Parathyroid adenoma (tissue), 2 donors: ENCODE results near the gene CCDC149.
A peak's percentile ranks its signal among the peaks of the same experiment; 100 is the strongest.

Experiments
- H2AFZ ChIP-seq: fragments of 300-600 bp; sonication (generic); one replicate; pipeline ENCODE4 v1.7.0; 2017; ENCODE audit warnings: antibody characterized with exemption, mild to moderate bottlenecking
- H3K27ac ChIP-seq: fragments of 300-600 bp; sonication (generic); one replicate; pipeline ENCODE4 v1.7.0; 2017
- H3K27me3 ChIP-seq: fragments of 300-600 bp; sonication (generic); one replicate; pipeline ENCODE4 v1.7.0; 2017; ENCODE audit warnings: low read length; ENCODE audit not compliant: control insufficient read depth, insufficient read depth
- H3K36me3 ChIP-seq: fragments of 300-600 bp; sonication (generic); one replicate; pipeline ENCODE4 v1.7.0; 2017; ENCODE audit warnings: low read length; ENCODE audit not compliant: control insufficient read depth, insufficient read depth
- H3K4me1 ChIP-seq: fragments of 300-600 bp; sonication (generic); one replicate; pipeline ENCODE4 v1.7.0; 2017; ENCODE audit warnings: control low read depth
- H3K4me2 ChIP-seq: fragments of 300-600 bp; sonication (generic); one replicate; pipeline ENCODE4 v1.7.0; 2017; ENCODE audit warnings: low read length
- H3K4me3 ChIP-seq: fragments of 300-600 bp; sonication (generic); one replicate; pipeline ENCODE4 v1.7.0; 2017; ENCODE audit warnings: low read depth, low read length
- H3K79me2 ChIP-seq: fragments of 300-600 bp; sonication (generic); one replicate; pipeline ENCODE4 v1.7.0; 2017; ENCODE audit warnings: control low read depth
- H3K9ac ChIP-seq: fragments of 300-600 bp; sonication (generic); one replicate; pipeline ENCODE4 v1.7.0; 2017; ENCODE audit warnings: mild to moderate bottlenecking
- H3K9me3 ChIP-seq: fragments of 300-600 bp; sonication (generic); one replicate; pipeline ENCODE4 v1.7.0; 2017; ENCODE audit warnings: low read length; ENCODE audit not compliant: control insufficient read depth
- CTCF ChIP-seq: fragments of 300-600 bp; sonication (generic); IDR thresholded peaks from one replicate; pipeline ENCODE4 v1.7.0; 2017; ENCODE audit warnings: antibody characterized with exemption, mild to moderate bottlenecking
- donor health status: primary hyperparathyroidism.

CCDC149 gene

GRCh38 chr4:24781999-24782745 is 130.7 kb downstream of the CCDC149 start:
- H3K79me2 ChIP-seq, result no peaks in the 10 kb centered on the region
- no peak overlapping the region for H2AFZ ChIP-seq
- no peak overlapping the region for H3K4me3 ChIP-seq
- no peaks in the 10 kb centered on the region for H3K9me3 ChIP-seq
- peaks cover 10% of the 10 kb centered on the region for H3K4me1 ChIP-seq
- H3K4me2 ChIP-seq, result no peak overlapping the region
- H3K27ac ChIP-seq, result no peak overlapping the region
- H3K9ac ChIP-seq, result no peak overlapping the region
- no peaks in the 10 kb centered on the region for H3K27me3 ChIP-seq
- no peaks in the 10 kb centered on the region for H3K36me3 ChIP-seq
- no peak for TF ChIP-seq CTCF

GRCh38 chr4:24780936-24781495 is 131.8 kb downstream of the CCDC149 start:
- Histone ChIP-seq H3K79me2 (no peaks in the 10 kb centered on the region), H3K4me3 (no peak overlapping the region), H3K4me1 (peaks cover 10% of the 10 kb centered on the region), H3K27ac (no peak overlapping the region), H3K27me3 (no peaks in the 10 kb centered on the region), H3K9ac (no peak overlapping the region), H2AFZ (no peak overlapping the region), H3K36me3 (no peaks in the 10 kb centered on the region), H3K4me2 (no peak overlapping the region), H3K9me3 (no peaks in the 10 kb centered on the region)
- no peak for TF ChIP-seq CTCF

GRCh38 chr4:24778464-24779225 is 134.2 kb downstream of the CCDC149 start:
- Histone ChIP-seq H3K79me2 (no peaks in the 10 kb centered on the region), H3K4me3 (no peak overlapping the region), H3K9ac (no peak overlapping the region), H3K4me2 (no peak overlapping the region), H3K36me3 (no peaks in the 10 kb centered on the region), H3K27ac (peak overlapping the region; percentile 42), H3K9me3 (no peaks in the 10 kb centered on the region), H3K27me3 (no peaks in the 10 kb centered on the region), H2AFZ (peak overlapping the region; percentile 58), H3K4me1 (peaks cover 10% of the 10 kb centered on the region)
- no peak for TF ChIP-seq CTCF

GRCh38 chr4:24777536-24778463 is 135.0 kb downstream of the CCDC149 start:
- Histone ChIP-seq H3K9ac (no peak overlapping the region), H2AFZ (peak overlapping the region; percentile 58), H3K27me3 (no peaks in the 10 kb centered on the region), H3K9me3 (no peaks in the 10 kb centered on the region), H3K4me2 (no peak overlapping the region), H3K79me2 (no peaks in the 10 kb centered on the region), H3K4me3 (no peak overlapping the region), H3K27ac (peak overlapping the region; percentile 42), H3K4me1 (peaks cover 10% of the 10 kb centered on the region), H3K36me3 (no peaks in the 10 kb centered on the region)
- TF ChIP-seq CTCF, result no peak
